Measurements from ENCODE around the gene CNPY3. TPM values are rescaled to one million over a fixed set of nuclear protein-coding genes. Genes with fewer than 3 reads are reported as not detected.
"Not testable (repeated sequence)": the region's sequence is repeated elsewhere in the genome, so short reads cannot be mapped to it uniquely, and the experiment has no call there.

The CNPY3 gene
- total and polyA plus RNA-seq, 8 donors, result 2.2 to 45.5 (median 28.1) TPM

DNA sequence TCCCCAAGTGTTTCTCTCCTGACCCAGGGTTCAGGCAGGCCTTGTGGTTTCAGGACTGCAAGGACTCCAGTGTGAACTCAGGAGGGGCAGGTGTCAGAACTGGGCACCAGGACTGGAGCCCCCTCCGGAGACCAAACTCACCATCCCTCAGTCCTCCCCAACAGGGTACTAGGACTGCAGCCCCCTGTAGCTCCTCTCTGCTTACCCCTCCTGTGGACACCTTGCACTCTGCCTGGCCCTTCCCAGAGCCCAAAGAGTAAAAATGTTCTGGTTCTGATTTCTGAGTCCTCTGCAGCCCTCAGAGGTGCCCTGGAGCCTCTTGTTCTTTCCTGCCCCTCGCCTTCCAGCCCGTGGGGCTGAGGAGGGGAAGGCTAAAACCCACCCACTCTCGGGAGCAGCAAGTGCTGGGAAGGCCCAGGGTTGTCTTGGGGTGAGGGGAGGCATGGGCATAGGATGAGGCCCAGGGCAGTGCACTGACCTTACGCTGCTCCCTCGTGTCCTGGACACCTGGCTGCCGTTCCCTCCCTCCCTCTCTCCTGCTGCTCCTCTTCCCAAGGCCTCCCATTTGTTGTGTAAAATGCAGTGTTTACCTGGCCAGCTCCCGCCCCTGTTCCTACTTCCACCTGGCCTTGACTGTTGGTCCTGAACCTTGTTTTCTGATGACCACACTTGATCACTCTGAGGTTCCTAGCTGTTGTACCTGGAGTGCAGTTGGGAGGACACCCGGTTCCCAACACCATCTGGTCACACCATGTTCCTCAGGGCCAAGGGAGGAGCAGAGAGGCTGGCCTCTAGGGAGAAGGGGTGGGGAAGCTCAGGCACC, 9.9 kb downstream of the CNPY3 start:
- intact Hi-C loops (cut with DNase I; ENCODE audit: low total_unique reads), result no loop called here
- H3K4me1 ChIP-seq, result peaks cover 0 to 21% (median 3%) of the 10 kb centered on the region in 4 donors
- H3K27ac ChIP-seq, result peak overlapping the region in 4 of 5 donors; percentile 20 to 61 (median 38)
- DNase-seq, result no peak
- H3K4me3 ChIP-seq, result no peak overlapping the region
- TF ChIP-seq POLR2A (IDR thresholded peaks at IDR 0.05) (no peak), EP300 (IDR thresholded peaks at IDR 0.05) (no peak), POLR2AphosphoS5 (IDR thresholded peaks at IDR 0.05) (no peak)
- TF ChIP-seq, protein P1, sequence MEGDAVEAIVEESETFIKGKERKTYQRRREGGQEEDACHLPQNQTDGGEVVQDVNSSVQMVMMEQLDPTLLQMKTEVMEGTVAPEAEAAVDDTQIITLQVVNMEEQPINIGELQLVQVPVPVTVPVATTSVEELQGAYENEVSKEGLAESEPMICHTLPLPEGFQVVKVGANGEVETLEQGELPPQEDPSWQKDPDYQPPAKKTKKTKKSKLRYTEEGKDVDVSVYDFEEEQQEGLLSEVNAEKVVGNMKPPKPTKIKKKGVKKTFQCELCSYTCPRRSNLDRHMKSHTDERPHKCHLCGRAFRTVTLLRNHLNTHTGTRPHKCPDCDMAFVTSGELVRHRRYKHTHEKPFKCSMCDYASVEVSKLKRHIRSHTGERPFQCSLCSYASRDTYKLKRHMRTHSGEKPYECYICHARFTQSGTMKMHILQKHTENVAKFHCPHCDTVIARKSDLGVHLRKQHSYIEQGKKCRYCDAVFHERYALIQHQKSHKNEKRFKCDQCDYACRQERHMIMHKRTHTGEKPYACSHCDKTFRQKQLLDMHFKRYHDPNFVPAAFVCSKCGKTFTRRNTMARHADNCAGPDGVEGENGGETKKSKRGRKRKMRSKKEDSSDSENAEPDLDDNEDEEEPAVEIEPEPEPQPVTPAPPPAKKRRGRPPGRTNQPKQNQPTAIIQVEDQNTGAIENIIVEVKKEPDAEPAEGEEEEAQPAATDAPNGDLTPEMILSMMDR (IDR thresholded peaks at IDR 0.05), result no peak
- H3K9me3 ChIP-seq, result no peaks in the 10 kb centered on the region
- no peaks in the 10 kb centered on the region for H3K27me3 ChIP-seq
- peaks cover 32 to 99% (median 96%) of the 10 kb centered on the region in 4 donors for H3K36me3 ChIP-seq
- 72 to 80% (median 78%) methylated on average over 9 of the region's 9 CpGs for WGBS, 5 donors

DNA sequence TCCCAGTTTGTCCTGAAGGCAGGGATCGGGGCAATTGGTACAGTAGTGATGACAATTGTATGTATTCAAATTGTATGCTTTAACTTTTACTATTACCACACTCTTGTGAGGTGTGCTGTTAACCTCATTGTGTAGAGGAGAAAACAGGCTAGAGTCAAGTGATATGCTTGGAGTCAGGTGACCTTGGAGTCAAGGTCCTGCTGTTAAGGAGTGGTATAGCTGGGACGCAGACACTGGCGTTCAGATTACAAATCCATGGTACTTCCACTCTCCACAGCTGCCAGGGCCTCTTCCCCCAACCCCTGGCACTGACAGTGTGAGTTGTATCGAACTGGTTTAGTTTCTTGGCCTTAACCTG, 10.5 kb downstream of the CNPY3 start:
- peaks cover 32 to 97% (median 95%) of the 10 kb centered on the region in 4 donors for H3K36me3 ChIP-seq
- no peak overlapping the region for H3K4me3 ChIP-seq
- TF ChIP-seq POLR2AphosphoS5 (IDR thresholded peaks at IDR 0.05) (no peak), POLR2A (IDR thresholded peaks at IDR 0.05) (no peak), EP300 (IDR thresholded peaks at IDR 0.05) (no peak)
- TF ChIP-seq, protein P1 (IDR thresholded peaks at IDR 0.05), result no peak
- H3K4me1 ChIP-seq, result peaks cover 0 to 15% (median 3%) of the 10 kb centered on the region in 4 donors
- H3K9me3 ChIP-seq, result no peaks in the 10 kb centered on the region
- peak overlapping the region in 3 of 5 donors; percentile 20 to 44 (median 32) for H3K27ac ChIP-seq
- no peaks in the 10 kb centered on the region for H3K27me3 ChIP-seq
- peak in 1 of 2 donors; percentile 35 for DNase-seq
- intact Hi-C loops (cut with DNase I; ENCODE audit: low total_unique reads), result no loop called here
- WGBS, 5 donors, result 65 to 80% (median 70%) methylated on average over 4 of the region's 4 CpGs

DNA sequence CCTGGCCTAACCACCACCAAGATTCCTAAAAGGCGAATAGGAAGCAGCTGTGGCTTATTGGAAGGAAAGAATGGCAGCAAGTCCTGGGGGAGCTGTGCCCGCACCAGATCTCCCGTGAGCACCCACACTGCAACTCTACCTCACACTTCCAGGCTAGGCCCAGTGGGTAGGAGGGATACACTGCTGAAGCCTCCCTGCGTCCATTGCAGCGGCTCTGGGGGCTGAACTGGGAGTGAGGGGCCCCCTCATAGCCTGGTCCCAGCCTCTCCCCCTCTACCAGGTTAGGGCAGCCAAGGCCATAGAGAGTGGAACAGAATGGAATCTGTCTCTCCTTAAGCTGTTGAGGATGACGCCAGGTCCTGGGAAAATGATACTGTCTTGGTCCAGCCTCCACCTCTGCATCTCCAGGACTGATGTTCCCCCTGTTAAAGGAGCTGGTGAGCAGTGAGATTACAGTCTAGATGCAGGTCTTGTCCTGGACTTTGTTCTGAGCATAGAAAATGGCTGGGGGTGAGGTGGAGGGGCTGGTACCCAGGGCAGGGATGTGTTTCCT, 11.3 kb downstream of the CNPY3 start:
- Histone ChIP-seq H3K27me3 (no peaks in the 10 kb centered on the region), H3K36me3 (peaks cover 30 to 96% (median 91%) of the 10 kb centered on the region in 4 donors), H3K9me3 (no peaks in the 10 kb centered on the region), H3K27ac (no peak overlapping the region), H3K4me3 (no peak overlapping the region), H3K4me1 (peaks cover 0 to 8% (median 3%) of the 10 kb centered on the region in 4 donors)
- intact Hi-C loops (cut with DNase I; ENCODE audit: low total_unique reads), result no loop called here
- TF ChIP-seq, protein P1 (IDR thresholded peaks at IDR 0.05), result no peak
- TF ChIP-seq POLR2A (IDR thresholded peaks at IDR 0.05), result no peak
- TF ChIP-seq POLR2AphosphoS5 (IDR thresholded peaks at IDR 0.05), result no peak
- TF ChIP-seq EP300 (IDR thresholded peaks at IDR 0.05), result no peak
- WGBS, 5 donors, result 89 to 97% (median 94%) methylated on average over 6 of the region's 6 CpGs
- no peak for DNase-seq

DNA sequence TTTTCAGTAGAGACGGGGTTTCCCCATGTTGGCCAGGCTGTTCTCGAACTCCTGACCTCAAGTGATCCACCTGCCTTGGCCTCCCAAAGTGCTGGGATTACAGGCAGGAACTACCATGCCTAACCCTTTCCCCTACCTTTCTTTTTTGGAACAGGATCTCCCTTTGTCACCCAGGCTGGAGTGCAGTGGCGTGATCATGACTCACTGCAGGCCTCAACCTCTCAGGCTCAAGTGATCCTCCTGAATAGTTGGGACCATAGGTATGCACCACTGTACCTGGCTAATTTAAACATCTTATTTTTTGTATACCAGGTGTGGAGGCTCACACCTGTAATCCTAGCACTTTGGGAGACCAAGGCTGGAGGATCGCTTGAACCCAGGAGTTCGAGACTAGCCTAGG, 12.1 kb downstream of the CNPY3 start:
- H3K4me3 ChIP-seq; H3K4me1 ChIP-seq; H3K27ac ChIP-seq; H3K9me3 ChIP-seq; H3K27me3 ChIP-seq; DNase-seq; intact Hi-C loops (cut with DNase I; ENCODE audit: low total_unique reads): not testable (repeated sequence)
- WGBS, 5 donors, result 97 to 100% (median 98%) methylated on average over 5 of the region's 5 CpGs
- H3K36me3 ChIP-seq, result peaks cover 25 to 96% (median 89%) of the 10 kb centered on the region in 4 donors

Data from stomach (tissue), 9 donors.